Measurements from ENCODE around the gene MBP.

Gene MBP

GRCh38 chr18:76985951-76986236 lies 146.7 kb downstream of the MBP start:
- Mint-ChIP-seq H3K4me3 (no peak overlapping the region), H3K36me3 (no peaks in the 10 kb centered on the region), H3K4me1 (peaks cover 19% of the 10 kb centered on the region), H3K9me3 (no peaks in the 10 kb centered on the region), H3K27ac (no peak overlapping the region)
- DNase-seq (ENCODE audit: low spot score in 2 of 2), result no peak
- no peak for ATAC-seq

DNA sequence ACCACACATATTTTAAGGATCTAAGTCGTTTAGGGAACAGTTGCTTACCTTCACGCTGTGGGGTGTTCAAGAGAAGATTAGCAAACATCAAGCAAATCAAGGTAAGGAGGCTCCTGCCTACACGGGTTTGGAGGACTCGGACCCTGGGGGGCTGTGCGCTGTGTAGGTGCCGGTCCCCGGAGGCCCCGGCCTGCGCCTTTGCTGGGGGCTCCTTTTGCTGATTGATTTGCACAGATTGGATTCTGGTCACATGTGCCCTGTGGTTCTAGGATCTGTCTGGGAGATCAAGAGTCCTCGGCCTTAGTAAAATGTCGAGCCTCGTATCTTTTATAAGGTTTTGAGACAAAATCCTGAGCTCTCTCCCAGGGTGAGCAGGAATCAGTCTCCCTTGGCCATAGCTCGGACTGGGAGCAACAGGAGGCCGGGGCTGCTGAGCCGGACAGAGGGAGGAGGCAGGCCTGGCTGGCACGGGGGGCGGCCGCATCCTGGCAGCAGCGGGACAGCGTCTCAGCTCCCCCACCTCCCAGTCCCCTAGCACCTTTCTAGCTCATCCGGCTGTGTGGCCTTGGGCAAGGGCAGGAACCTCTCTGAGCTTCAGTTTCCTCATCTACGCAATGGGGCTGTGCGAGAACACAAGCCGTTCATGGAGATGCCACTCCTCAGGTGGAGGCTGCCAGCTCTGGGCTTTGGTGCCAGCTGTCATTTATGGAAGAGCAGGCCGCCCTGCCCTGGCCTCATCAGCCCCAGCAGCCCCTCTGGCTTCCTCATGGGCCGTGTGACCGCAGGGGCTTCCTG lies 147.2 kb downstream of the MBP start:
- Mint-ChIP-seq H3K27ac (no peak overlapping the region), H3K9me3 (no peaks in the 10 kb centered on the region), H3K4me1 (peaks cover 14% of the 10 kb centered on the region), H3K36me3 (no peaks in the 10 kb centered on the region), H3K4me3 (no peak overlapping the region)
- DNase-seq (ENCODE audit: low spot score in 2 of 2) (no peak), ATAC-seq (no peak)

DNA sequence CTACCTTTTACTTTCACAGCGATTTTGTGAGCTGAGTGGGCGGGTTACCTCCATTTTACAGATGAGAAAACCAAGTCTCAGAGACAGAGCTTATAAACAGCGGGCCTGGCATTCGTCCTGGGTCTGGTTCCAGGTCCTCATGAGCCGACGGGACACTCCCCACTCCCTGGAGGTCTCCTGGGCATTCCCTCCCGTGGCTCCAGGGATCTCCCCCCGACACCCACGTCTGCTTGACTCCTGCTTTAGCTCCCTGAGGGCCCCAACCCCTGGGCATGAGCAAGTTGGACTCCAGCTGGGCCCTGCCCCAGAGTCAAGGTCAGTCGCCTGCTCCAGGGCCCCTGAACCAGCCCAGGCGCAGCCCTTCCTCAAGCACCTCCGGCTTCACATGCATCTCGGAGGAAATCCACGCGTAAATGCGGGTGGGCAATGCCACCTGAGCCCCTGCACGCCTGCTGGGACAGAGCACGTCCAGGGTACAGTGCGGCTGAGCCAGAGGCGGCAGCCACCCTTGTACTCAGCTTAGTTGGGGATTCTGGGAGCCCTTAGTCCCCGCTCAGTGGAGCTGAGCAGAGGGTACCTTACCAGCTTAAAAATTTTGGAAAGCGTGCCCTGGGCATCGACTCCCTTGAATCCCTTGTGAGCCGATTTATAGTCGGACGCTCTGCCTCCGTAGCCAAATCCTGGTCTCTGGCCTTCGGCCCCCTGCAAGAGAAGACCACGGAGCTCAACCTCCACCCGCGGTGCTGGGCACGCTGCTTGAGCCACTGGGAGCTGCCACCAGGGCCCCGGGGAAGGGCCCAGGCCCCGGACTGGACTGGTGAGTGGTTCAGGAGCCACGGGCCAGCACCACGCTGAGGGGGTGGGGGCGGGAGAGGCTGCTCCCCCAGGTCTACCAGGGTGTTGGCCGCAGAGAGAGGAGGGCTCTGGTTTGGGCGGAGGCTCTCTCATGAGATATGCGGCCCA lies 148.1 kb downstream of the MBP start:
- Mint-ChIP-seq H3K4me3 (no peak overlapping the region), H3K27ac (no peak overlapping the region), H3K36me3 (no peaks in the 10 kb centered on the region), H3K9me3 (no peaks in the 10 kb centered on the region), H3K4me1 (peaks cover 13% of the 10 kb centered on the region)
- ATAC-seq (no peak), DNase-seq (ENCODE audit: low spot score in 2 of 2) (no peak)

DNA sequence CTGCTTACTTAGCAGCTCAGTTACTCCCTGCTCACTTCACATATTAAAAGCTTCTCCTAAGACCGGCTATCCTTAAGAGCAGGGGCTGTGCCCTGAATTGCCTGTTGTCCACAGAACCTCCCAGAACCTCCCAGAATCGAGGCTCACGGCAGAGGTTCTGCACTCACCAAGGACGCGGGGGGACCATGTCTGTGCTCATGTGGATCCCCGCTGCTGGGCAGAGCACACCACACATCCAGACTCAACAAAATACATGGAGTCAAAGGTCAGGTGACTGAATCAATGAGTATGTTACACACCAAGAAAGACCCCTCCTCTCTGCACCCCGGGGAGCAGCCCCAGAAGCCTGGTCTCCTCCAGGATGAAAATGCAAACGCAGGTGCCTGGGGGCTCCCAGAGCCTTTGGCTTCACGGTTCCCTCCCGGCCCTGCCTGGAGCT lies 149.0 kb downstream of the MBP start:
- ATAC-seq, result peak; percentile 3

DNA sequence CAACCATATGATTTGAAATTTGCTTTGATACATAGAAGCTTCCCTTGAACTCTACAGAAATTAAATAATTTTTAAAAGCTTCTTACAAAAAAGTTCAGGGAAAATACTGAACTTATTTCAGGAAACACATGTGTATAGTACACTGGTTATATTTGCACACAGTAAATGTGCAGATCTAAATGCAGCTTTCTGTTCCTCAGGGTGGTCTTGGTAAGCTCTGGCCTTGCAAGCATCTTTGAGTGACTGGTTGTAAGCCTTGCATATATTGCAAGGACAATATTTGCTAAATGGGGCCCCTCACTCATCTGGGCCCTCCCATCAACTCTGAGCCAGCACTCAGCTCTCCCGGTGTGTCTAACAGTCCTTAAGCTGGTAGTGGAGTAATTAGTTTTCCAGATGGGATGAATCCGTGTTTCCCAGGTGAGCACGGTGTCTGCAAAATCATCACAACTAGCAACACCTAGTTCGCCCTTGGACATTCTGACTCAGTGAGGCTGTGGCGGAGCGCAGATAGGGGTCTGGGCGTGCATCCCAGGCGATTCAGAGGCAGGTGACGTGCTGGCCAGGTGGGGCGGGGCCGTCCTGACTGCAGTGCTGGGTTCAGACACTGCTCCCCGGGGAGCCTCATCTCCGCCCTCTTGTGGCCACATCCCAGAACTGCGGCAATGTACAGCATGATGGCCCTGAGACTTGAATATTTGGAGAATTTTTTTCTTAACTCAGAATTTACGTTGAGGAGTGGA lies 149.6 kb downstream of the MBP start:
- peaks cover 8% of the 10 kb centered on the region for H3K4me1 Mint-ChIP-seq

More for the DNA sequence above, 149.0 kb downstream of the MBP start:
- Mint-ChIP-seq H3K9me3 (no peaks in the 10 kb centered on the region), H3K4me3 (no peak overlapping the region), H3K4me1 (peaks cover 13% of the 10 kb centered on the region), H3K36me3 (peaks cover 5% of the 10 kb centered on the region), H3K27ac (no peak overlapping the region)
- no peak for DNase-seq (ENCODE audit: low spot score in 2 of 2)

GRCh38 chr18:76982038-76982437 lies 150.5 kb downstream of the MBP start:
- Mint-ChIP-seq H3K9me3 (no peaks in the 10 kb centered on the region), H3K27ac (no peak overlapping the region), H3K36me3 (peaks cover 5% of the 10 kb centered on the region), H3K4me1 (peaks cover 7% of the 10 kb centered on the region), H3K4me3 (no peak overlapping the region)
- ATAC-seq (no peak), DNase-seq (ENCODE audit: low spot score in 2 of 2) (no peak)

More for the DNA sequence above, 149.6 kb downstream of the MBP start:
- peak overlapping the region; percentile 29 for H3K27ac Mint-ChIP-seq
- ATAC-seq (peak; percentile 94), DNase-seq (ENCODE audit: low spot score in 2 of 2) (peak; percentile 87 to 93)
- H3K4me3 Mint-ChIP-seq, result no peak overlapping the region
- no peaks in the 10 kb centered on the region for H3K9me3 Mint-ChIP-seq
- peaks cover 5% of the 10 kb centered on the region for H3K36me3 Mint-ChIP-seq

- no peak for DNase-seq (ENCODE audit: low spot score in 2 of 2)
- peaks cover 5% of the 10 kb centered on the region for H3K36me3 Mint-ChIP-seq
- H3K4me3 Mint-ChIP-seq, result no peak overlapping the region
- H3K27ac Mint-ChIP-seq, result no peak overlapping the region
- ATAC-seq, result no peak
- H3K9me3 Mint-ChIP-seq, result no peaks in the 10 kb centered on the region
- H3K4me1 Mint-ChIP-seq, result peaks cover 7% of the 10 kb centered on the region
Observed at GRCh38 chr18:76981396-76981968, 151.1 kb downstream of the MBP start.

DNA sequence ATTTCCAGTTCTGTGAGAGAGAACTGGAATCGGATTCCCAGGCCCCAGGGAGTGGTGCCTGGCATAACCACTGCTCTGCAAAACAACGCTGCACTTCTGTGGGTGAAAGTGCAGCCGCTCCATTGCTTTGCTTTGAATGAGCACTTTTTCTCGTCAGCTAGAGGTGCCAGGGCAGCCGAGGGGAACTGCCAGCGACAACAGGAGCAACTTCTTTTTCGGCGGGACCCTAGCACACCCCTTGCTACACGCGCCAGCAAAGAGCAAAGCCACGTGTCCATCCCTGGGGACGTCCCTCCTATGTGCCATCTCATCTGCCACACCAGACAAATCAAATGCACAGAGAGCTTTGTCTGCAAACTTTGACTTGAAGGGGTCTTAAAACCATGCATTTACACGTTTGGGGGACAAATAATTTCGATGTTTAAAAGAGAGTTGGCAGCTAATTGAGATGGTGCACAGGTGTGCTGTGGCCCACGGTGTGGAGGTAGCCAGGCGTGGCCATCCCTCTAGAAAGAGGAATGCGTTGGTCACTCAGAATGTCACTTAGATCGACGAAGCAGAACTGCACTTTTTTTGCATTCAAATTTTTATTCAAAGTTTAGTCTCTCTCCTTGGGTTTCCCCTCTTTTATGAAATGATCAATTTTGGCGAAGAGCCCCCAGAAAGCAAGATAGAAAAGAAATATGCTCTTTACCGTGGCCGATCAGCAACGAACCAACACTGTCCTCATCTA lies 151.8 kb downstream of the MBP start:
- H3K9me3 Mint-ChIP-seq, result no peaks in the 10 kb centered on the region
- no peak overlapping the region for H3K4me3 Mint-ChIP-seq
- ATAC-seq (no peak), DNase-seq (ENCODE audit: low spot score in 2 of 2) (no peak)
- H3K4me1 Mint-ChIP-seq, result peaks cover 7% of the 10 kb centered on the region
- peaks cover 5% of the 10 kb centered on the region for H3K36me3 Mint-ChIP-seq
- H3K27ac Mint-ChIP-seq, result no peak overlapping the region

DNA sequence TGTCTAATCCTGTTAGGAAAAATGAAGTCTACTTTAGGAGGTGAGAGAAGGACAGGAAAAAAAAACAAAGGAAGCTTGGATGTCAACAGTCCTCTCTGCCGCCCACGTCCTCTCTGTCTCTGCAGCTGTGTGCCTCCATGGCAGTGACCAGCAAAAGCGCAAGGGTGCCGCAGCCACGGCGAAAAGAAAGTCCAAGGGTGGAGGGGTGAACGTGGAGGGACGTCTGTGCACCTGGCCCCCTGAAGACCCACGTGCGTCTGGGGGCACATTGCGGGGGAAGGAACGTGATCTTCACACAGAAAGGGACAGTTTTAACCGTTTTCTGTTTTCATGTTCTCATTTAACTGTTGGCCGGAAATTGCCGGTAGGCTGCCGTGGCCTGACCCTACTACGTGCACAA lies 152.7 kb downstream of the MBP start:
- DNase-seq (ENCODE audit: low spot score in 2 of 2), result no peak
- H3K4me3 Mint-ChIP-seq, result no peak overlapping the region
- peak overlapping the region; percentile 43 for H3K27ac Mint-ChIP-seq
- peaks cover 5% of the 10 kb centered on the region for H3K36me3 Mint-ChIP-seq
- H3K4me1 Mint-ChIP-seq, result peaks cover 7% of the 10 kb centered on the region
- no peak for ATAC-seq
- H3K9me3 Mint-ChIP-seq, result no peaks in the 10 kb centered on the region

GRCh38 chr18:76979111-76979751 lies 153.4 kb downstream of the MBP start:
- ATAC-seq, result no peak
- Mint-ChIP-seq H3K27ac (peak overlapping the region; percentile 43), H3K4me1 (peaks cover 7% of the 10 kb centered on the region), H3K9me3 (no peaks in the 10 kb centered on the region), H3K36me3 (peaks cover 5% of the 10 kb centered on the region), H3K4me3 (no peak overlapping the region)
- no peak for DNase-seq (ENCODE audit: low spot score in 2 of 2)

DNA sequence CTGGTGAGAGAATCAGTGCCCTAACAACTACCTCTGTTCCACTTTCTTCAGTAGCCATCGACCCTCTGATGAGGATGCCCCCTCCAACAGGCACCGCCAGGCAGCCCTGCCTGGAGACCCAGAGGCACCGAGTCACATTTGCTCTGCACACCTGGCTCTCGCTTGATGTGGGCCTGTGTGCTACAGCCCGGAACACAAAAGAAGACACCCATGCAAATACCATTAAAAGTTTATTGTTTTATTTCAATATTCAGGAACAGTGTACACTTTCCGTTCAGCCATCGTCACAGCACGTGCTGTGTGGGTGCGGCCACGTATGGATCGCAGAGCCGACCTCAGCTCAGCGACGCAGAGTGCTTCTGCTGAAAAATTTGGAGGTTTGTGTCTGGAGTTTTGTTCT lies 154.0 kb downstream of the MBP start:
- ATAC-seq (no peak), DNase-seq (ENCODE audit: low spot score in 2 of 2) (no peak)
- Mint-ChIP-seq H3K27ac (peak overlapping the region; percentile 43), H3K4me3 (no peak overlapping the region), H3K9me3 (no peaks in the 10 kb centered on the region), H3K36me3 (peaks cover 5% of the 10 kb centered on the region), H3K4me1 (peaks cover 7% of the 10 kb centered on the region)

DNA sequence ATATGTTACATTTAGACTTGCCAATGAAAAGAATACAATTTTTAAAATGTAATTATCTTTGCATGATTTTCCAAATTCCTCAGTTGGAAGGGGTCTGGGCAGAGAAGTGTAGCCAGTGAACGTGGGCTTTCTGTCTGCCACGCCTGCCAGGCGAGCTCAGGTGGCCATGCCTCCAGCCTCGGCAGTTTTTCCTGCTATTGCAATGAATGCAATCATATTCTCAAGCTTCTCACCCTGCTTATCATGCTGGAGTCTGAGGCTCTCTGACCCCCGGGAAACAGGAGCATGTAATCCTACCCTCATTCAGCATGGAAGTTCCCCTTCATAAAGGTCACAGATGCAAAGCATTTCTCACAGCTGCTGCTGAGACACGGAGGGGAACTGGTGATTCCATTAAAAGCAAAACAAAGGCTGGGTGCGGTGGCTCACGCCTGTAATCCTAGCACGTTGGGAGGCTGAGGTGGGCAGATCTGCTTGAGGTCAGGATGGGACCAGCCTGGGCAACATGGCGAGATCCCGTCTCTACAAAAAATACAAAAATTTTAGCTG lies 154.8 kb downstream of the MBP start:
- no peaks in the 10 kb centered on the region for H3K9me3 Mint-ChIP-seq
- DNase-seq (ENCODE audit: low spot score in 2 of 2), result no peak
- H3K4me3 Mint-ChIP-seq, result no peak overlapping the region
- H3K4me1 Mint-ChIP-seq, result no peaks in the 10 kb centered on the region
- H3K36me3 Mint-ChIP-seq, result peaks cover 5% of the 10 kb centered on the region
- H3K27ac Mint-ChIP-seq, result no peak overlapping the region
- no peak for ATAC-seq

- no peak for ATAC-seq
- no peaks in the 10 kb centered on the region for H3K4me1 Mint-ChIP-seq
- H3K9me3 Mint-ChIP-seq, result no peaks in the 10 kb centered on the region
- no peak overlapping the region for H3K4me3 Mint-ChIP-seq
- no peak for DNase-seq (ENCODE audit: low spot score in 2 of 2)
- no peak overlapping the region for H3K27ac Mint-ChIP-seq
- peaks cover 5% of the 10 kb centered on the region for H3K36me3 Mint-ChIP-seq
Observed at GRCh38 chr18:76977108-76977621, 155.4 kb downstream of the MBP start.
